Stimulated activated CD4-positive, alpha-beta T cell treated with anti-CD3 and anti-CD28 coated beads, Interleukin-4, amount 100 ng/mL, for 1 hour (primary cell): ENCODE data around the gene ESYT1.
"Not testable (repeated sequence)": the region's sequence is repeated elsewhere in the genome, so short reads cannot be mapped to it uniquely, and the experiment has no call there.

Experiments
- DNase-seq: peaks from one replicate; pipeline ENCODE4 v3.0.0-alpha.2; 2020

Gene ESYT1

DNA sequence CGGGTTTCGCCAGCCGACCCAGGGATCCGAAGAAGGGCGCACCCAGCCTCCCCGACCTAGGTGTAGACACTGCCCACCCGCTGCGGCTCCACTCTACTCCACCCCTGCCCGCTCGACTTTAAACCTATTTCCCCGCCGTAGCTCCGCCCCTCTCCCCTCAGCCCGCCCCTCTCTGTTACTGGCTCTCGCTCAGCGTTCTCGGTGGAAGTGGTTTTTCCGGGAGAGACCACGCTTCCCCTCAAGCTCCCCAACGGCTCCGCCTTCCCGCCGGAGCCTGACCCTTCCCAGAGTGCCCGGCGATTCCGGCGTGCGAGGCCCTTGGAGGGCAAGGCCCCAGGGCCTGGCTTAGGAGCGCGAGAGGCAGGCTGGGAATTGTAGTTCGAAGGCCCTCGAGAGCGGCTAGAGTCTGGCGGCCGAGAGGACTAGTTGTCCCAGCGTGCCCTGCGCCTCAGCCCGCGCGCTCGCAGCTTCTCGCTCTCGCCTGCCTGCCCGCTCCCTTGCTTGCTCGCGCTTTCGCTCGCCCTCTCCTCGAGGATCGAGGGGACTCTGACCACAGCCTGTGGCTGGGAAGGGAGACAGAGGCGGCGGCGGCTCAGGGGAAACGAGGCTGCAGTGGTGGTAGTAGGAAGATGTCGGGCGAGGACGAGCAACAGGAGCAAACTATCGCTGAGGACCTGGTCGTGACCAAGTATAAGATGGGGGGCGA is 23.8 kb upstream of the ESYT1 start, which contains the start of gene PA2G4:
PA2G4 (plus strand) TSS at position 451 of the 706 bp plus-strand sequence; CDS start at position 630, 179 bp downstream.
- peak; percentile 97 for DNase-seq

DNA sequence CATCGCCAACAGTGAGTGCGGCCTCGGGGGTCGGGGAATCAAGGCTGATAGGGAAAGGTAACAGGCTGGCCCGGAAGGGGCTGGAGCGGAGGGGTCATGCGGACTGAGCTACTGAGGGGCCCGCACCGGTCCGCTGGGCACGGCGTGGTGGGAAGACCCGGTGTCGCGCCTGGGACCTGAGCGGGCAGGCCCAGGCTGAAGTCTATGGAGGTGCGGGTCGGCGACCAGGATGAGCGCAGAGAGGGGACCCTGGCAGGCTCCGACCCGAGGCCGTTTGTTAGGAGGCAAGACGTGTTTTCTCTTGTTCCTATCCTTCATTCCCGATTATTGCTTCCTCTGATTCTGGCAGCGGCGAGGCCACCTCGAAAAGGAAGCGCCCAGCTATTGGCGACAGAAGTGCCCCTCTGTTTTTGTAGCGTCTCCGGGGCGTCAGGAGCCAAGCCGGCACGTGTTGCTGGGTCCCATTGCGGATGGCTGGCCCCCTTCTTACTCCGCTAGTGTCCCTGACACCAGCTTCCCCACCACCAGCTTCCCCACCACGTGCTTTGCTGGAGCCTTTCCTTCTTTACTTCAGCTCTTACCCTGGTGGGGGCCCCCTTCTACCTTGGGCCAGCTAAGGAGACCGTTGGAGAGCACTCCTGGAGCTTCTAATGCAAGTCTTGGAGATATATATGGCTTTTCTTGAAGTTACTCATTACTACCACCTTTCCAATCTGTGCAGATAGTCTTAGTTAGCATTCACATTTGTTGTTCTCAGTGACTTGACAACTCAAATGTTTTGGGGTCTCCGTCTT is 23.1 kb upstream of the ESYT1 start:
- peak; percentile 33 for DNase-seq

DNA sequence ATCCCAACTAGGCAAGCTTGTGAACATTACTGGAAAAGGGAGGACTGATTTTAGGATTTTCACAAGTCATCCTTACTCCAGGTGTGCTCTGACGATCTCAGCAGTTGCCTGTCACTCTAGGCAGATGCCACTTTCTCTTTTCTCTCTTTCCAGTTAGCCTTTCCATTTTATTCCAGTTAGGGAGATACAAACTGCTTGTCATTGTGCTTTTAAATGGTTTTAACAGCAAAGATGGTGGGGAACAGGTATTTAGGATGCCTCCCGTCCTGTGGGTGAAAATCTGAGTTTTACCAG is 22.5 kb upstream of the ESYT1 start:
- no peak for DNase-seq

DNA sequence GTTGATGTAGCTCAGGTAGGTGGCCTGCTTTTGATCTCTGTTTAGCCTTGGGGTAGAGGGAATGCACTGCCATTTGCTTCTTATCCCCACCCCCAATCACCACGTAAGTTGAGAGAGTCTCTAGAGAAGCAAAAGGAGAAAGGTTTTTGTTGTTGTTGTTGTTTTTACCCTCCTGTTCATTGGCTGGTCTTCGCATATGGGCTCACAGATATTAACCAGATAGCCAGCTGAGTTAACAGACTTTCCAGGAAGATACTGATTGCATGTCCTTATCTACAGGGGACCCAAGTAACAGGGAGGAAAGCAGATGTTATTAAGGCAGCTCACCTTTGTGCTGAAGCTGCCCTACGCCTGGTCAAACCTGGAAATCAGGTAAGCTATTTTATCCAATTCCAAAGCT is 20.8 kb upstream of the ESYT1 start:
- no peak for DNase-seq

DNA sequence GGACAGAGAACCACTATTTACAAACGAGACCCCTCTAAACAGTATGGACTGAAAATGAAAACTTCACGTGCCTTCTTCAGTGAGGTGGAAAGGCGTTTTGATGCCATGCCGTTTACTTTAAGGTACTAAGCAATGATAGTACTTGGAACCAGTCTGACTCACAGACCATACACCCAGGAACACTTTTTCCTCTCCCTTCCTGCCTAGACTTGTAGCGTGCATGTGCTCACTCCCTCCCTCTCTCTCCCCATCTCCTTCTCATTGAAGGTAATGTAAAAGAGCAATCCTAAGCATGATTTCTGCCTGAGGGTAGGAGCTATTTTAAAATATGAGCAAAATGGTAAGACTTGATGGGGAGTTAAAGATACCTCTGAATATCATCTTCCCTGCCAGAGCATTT is 17.5 kb upstream of the ESYT1 start:
- DNase-seq, result no peak

DNA sequence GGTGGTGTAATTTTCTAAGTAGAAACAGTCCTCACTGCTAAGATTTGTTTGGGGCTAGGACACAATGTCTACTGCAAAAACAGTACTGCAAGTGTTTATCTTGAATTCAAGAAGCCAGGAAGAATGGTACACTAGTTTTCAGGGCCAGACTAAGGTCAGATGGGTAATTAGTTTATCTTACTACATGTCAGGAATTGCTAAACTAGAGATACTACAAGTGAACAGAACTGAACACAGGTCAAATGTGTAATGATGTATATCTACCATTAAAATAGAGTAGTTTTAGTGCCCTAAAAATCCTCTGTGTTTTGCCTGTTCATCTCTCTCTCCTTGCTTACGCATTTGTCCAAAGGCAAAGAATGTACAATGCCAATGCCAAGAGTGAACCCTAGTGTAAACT is 14.0 kb upstream of the ESYT1 start:
- DNase-seq, result no peak

DNA sequence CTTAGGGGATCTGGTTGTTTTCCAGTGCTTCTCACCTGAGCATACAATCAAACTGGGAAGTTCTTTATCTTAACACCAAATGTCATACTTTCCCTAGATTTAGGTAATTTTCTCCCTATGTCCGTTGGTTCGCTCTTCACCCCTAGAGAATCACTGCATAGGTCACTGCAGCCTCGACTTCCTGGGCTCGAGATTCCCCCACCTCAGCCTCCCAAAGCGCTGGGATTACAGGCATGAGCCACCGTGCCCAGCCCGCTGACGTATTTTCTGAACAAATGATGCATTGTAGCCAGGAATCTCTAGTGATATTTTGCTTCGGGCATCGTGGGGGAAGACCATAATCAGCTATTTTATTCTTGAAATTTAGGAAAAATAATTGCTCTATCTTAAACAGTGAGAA is 12.7 kb upstream of the ESYT1 start:
- DNase-seq, result no peak

DNA sequence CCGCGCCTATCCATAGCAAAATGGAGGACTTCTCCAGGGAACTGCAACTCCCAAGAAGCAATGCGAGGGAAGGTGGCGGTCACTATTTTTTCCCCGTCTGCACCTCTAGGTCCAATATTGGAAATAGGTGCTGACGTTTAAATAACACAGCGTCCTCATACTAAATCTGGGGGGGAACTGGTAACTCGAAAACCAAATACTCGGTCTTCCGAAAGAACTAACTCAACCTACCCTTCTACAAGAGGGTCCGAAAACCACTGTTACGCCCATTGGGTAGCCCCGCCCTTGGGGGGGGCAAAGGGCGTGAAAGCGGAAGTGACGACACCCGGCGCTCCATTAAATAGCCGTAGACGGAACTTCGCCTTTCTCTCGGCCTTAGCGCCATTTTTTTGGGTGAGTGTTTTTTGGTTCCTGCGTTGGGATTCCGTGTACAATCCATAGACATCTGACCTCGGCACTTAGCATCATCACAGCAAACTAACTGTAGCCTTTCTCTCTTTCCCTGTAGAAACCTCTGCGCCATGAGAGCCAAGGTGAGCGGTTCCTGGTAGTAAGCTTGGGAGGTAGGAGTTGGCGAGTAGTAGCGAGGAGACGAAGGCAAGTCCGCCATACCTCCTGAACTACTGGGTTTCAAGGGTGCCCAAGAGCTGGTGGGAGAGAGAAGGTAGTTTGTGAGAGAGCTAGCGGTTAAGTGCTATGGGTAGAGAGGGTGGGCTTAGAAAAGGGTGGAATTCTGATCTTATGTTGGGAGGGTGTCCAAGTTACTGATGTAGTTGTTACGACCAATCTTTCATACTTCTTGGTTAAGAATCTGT is 11.6 kb upstream of the ESYT1 start, which contains the start of gene RPL41:
RPL41 (plus strand) TSS at position 367 of the 815 bp plus-strand sequence.
- peak; percentile 91 for DNase-seq

DNA sequence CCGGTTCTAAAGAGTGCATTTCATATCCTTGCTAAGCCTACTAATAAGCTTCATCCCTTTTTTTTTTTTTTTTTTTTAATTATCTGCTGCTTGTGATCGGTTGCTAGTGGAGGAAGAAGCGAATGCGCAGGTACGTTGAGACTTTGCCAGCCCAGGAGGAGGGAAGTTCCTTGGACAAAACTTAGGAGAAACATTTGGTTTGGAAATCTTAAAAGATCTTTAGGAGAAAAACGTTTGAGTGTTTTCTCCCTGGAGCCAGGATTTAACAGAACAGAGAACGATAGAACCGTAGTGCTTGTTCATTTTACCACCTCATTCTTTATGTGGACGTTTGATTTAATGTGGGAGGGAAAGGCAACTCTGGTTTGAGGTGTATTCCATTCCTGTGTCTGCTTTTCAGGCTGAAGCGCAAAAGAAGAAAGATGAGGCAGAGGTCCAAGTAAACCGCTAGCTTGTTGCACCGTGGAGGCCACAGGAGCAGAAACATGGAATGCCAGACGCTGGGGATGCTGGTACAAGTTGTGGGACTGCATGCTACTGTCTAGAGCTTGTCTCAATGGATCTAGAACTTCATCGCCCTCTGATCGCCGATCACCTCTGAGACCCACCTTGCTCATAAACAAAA is 10.9 kb upstream of the ESYT1 start:
- not testable (repeated sequence) for DNase-seq

DNA sequence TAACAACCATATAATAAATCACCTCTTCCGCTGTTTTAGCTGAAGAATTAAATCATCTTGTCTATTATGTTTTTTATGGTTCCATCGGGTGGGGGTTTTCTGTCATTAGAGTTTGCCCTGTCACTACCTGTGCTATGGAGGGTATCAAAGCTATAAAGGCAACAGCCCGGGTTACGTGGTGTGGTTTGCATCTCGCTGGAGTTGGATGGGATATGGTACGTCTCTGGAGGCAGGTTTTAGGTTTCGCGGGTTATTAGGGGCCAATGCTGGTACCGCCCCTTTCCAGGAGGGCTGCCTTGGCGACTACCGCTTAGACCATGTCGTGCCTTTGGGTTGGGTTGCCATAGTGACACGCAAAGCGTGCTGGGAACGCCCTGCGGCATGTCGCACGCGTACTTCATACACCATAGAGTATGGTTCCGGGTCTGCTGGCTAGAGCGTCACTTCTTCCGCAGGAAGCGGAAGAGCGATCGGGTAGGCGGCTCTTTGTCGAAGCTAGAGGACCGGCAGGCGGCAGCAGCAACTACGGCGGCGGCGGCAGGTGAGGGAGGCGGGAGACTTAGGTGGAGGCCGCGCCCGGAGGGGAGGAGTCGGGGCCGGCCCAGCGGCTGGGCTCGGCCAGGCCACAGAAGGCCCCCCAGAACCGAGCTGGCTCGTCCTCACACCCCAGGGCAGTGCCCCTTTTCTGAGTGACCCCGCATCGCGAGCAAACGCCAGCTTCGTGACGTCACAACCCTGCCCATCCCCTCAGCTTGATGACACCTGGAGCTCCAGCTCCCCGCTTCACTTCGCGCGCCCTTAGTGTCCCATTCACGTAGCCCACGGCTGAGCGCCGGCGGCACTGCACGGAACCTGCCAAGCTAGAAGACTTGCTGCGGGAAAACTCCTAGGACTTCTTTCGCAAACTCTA is 10.0 kb upstream of the ESYT1 start, which contains the start of gene ZC3H10:
ZC3H10 (plus strand) TSS at position 489 of the 910 bp plus-strand sequence. CDS start 2,297 bp downstream, outside the sequence.
- peak; percentile 94 for DNase-seq

DNA sequence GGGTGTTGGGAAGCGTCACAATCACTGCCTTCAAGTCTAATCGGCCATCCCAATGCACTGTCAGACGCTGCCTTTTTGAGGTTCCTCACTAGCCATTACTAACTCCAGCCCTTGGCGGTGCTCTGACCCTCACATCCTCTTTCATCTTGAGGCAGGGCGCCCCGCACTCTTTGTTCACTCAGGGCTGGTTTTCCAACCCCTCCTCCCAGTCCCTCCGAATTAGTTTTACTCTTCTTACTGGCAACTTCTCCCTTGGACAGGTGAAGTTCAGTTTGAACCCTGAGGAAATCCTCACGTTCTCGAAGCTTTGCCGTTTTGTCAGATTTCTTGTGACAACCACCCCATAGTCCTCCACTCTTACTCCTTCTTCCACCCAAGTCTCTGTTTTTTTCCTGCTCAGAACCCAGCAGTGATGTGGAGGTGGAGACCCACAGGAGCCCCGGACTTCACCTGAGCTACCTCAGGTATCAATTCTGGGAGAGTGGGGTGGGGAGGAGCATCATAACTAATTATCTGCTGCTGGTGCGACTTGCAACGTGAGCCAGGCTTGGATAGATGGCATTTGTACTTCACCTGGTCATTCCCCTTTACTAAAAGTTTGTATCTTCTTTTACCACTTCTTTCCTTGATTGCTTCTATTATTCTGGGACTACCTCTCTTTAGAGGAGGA is 9.2 kb upstream of the ESYT1 start:
- no peak for DNase-seq

DNA sequence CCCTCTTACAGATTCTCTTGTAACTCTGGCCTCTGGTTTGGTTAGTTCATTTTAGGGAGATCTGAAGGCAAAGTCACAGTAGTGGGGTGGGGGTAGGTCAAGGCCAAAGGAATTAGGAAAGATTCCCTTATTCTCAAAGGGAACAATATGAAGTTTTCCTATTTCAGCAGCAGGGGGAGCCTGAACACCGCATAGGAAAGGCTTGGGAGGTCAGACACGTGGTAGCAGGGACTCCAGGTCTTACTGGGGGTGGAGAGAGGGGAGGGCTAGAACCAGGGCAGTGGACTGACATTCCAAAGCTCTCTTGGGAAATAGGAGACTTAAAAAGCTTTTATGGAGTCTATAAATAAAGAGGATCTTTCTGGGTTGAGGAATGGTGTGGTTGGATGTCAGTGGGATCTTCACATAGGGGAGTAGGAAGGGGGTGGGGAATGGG is 8.7 kb upstream of the ESYT1 start:
- DNase-seq, result peak; percentile 54

DNA sequence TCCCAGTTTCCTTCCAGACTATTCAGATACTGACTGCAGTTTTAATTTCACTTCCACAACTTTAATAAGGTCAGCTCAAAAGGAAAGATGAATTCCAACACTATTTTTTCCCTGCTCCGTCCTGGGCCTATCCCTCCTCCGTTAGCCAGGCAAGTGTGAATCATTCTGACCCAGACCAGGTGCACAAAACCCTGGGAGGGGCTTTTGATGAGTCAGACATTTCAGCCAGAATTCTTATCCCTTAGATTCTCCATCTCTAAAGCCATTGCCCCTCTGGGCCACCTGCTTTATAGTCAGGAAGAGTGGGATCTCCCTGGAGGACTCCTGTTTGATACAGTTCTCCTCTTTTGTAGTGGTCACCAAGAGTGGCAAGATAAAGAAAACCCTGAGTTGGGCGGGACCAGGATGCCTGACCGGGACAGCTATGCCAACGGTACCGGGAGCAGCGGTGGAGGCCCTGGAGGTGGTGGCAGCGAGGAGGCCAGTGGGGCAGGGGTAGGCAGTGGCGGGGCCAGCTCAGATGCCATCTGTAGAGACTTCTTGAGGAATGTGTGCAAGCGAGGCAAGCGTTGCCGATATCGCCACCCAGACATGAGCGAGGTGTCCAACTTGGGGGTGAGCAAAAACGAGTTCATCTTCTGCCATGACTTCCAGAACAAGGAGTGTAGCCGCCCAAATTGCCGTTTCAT is 7.8 kb upstream of the ESYT1 start:
- no peak for DNase-seq

DNA sequence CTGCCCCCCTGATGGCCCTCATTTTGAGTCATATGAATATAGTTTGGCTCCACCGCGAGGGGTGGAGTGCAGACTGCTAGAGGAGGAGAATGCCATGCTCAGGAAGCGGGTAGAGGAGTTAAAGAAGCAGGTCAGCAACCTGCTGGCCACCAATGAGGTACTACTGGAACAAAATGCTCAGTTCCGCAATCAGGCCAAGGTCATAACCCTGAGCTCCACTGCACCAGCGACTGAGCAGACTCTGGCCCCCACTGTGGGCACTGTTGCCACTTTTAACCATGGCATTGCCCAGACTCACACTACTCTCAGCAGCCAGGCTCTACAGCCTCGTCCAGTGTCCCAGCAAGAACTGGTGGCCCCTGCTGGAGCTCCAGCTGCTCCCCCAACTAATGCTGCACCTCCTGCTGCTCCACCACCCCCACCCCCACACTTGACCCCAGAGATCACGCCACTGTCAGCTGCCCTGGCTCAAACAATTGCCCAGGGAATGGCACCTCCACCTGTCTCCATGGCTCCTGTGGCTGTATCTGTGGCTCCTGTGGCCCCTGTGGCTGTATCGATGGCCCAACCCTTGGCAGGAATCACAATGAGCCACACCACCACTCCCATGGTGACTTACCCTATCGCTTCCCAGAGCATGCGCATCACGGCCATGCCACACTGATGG is 6.7 kb upstream of the ESYT1 start:
- no peak for DNase-seq

DNA sequence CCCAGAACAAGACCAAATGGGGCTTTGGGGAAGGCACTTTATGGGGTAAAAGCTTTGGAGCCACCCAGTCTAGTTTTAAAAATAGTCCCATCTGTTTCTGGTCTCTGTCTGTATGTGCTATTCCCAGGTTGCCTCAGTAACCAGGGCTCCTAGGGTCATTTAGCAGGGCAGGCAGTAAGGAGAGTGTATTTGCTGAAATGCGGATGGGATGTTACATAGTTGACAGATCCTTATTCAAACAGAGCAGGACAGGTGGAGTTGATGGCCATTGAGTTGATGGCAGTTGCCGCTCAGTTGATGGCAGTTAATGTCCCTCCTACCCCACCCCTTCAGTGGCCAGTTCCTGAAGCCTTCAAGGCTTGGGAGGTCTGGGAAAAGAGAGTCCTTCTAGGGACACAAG is 5.4 kb upstream of the ESYT1 start:
- DNase-seq, result no peak

DNA sequence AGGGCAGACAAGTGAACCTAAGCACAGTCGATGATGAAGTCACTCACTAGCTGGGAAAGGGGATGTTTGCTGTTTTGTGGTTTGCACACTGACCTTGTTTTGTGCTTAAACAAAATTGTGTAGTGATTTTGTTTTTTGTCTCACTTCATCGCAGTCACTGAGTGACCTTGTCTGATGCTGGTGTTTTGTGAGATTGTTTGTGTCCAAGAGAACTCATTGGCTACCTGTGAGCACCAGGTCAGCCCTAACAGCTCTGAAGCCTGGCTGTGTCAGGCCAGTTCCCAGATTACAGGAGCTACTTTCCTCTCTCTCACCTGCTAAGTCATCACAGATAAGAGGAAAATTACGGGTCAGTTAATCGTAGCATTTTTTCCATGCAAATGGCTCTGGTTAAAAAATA is 3.9 kb upstream of the ESYT1 start:
- no peak for DNase-seq

DNA sequence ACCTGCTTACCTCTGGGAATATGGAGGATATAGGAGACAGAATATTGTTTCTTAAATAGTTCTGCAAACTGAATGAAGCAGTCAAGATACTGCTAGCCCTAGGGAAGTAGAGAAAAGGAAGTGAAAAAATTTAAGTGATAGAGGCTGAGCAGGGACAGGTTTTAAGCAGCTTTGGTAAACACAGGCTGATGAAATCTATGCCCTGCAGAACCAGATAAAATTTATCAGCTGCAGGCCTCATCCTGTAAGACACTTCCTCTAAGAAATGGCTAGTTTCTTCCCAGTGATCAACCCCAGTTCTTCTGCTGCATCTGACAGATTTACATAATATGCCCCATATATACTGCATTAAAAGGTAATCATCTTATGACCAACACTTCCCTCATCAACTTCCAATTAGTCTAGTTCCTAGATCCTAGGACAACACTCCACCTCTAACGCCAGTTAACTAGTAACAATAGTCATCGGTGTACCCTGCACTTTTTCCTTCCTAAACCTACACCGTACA is 1.3 kb upstream of the ESYT1 start:
- DNase-seq, result no peak

DNA sequence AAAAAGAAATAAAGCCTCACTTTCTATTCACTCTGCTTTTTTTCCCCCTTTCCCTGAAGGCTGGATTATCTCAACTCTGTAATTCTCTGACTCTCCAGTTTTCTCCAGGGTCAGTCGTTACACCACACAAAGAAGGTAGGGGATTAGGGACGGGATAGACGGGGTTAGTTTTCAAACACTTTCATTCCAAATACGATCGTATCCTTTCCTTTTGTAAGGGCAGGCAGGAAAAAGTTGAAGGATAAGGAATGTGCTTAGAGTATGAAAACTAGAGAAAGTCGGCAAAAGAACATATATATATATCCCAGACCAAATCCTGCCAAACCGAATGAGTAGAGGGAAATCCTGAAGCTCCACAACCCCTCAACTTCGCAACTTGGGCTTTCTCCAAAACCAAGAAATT is 581 bp upstream of the ESYT1 start:
- DNase-seq, result no peak

DNA sequence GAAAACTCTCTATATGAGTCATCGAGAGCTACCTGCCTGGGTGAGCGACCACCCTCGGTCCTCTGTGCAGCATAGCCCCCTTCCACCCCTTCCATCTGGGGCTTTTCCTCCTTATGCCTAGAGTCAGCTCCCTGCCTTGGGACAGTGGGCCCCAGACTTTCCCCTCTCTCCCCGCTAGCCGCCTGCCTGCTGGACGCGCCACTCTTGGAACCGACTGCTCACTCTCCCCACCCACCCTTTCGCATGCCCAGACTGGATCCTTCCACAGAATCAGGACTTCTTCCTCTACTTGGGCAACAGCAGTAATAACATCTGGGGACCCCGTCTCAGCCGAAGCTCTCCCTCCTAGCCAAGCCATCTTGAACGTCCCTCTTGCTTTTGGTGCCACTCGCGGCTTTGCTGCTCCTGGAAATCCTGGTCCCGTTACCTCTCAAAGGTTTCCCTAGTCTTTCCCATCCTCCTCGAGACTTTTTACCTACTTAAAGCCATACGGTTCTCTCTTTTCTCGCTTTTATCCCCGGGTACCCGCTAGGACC is 671 bp downstream of the ESYT1 start:
- DNase-seq, result peak; percentile 20
